Spleen (tissue), 11 donors: Measurements from ENCODE around the gene TBL1X. TPM values are rescaled to one million over a fixed set of nuclear protein-coding genes. Genes with fewer than 3 reads are reported as not detected.

Experiments used
- DNase-seq: peaks from one replicate; pipeline ENCODE4 v3.0.0-alpha.2; 2020
- H3K27ac ChIP-seq, 8 donors: fragments of 200-600 bp; sonication (generic) in 7 of 8; 1 replicate in 4 of 8; 2 replicates in 4 of 8; pipeline versions ENCODE4 v1.5.0 to v1.8.0; 2016 to 2021; ENCODE audit warnings: inconsistent platforms in 4 of 8, mild to moderate bottlenecking in 4 of 8, moderate library complexity in 1 of 8
- H3K27me3 ChIP-seq, 7 donors: fragments of 200-600 bp; sonication (generic) in 6 of 7; replicated peaks in 1 of 7; 1 replicate in 4 of 7; 2 replicates in 3 of 7; pipeline versions ENCODE4 v1.5.0 to v1.8.0; 2016 to 2021; ENCODE audit warnings: inconsistent platforms in 3 of 7, mild to moderate bottlenecking in 1 of 7
- H3K36me3 ChIP-seq, 6 donors: fragments of 200-600 bp; sonication (generic) in 5 of 6; 1 replicate in 4 of 6; 2 replicates in 2 of 6; pipeline versions ENCODE4 v1.5.0 to v1.8.0; 2016 to 2021; ENCODE audit warnings: inconsistent platforms in 2 of 6
- H3K4me1 ChIP-seq, 6 donors: fragments of 200-600 bp; sonication (generic) in 5 of 6; 1 replicate in 3 of 6; 2 replicates in 3 of 6; pipeline versions ENCODE4 v1.5.0 to v1.8.0; 2016 to 2021; ENCODE audit warnings: inconsistent platforms in 3 of 6
- H3K4me3 ChIP-seq, 8 donors: fragments of 200-600 bp; sonication (generic) in 7 of 8; 1 replicate in 4 of 8; 2 replicates in 4 of 8; pipeline versions ENCODE4 v1.5.0 to v1.8.0; 2016 to 2021; ENCODE audit warnings: inconsistent platforms in 4 of 8, mild to moderate bottlenecking in 4 of 8, moderate library complexity in 2 of 8
- H3K9me3 ChIP-seq, 8 donors: fragments of 200-600 bp; sonication (generic) in 7 of 8; 1 replicate in 4 of 8; 2 replicates in 4 of 8; pipeline versions ENCODE4 v1.5.0 to v1.8.0; 2016 to 2021; ENCODE audit warnings: inconsistent platforms in 4 of 8
- CTCF ChIP-seq, 11 experiments: fragments of 200-600 bp in 7 of 11; fragments of 450-650 bp in 4 of 11; sonication (generic) in 4 of 11; IDR thresholded peaks in 8 of 11; conservative IDR thresholded peaks in 3 of 11; 1 replicate in 7 of 11; 2 replicates in 4 of 11; pipeline versions ENCODE4 v1.4.0 to v1.8.0; 2016 to 2021; ENCODE audit warnings: antibody characterized with exemption in 11 of 11, inconsistent platforms in 4 of 11, mild to moderate bottlenecking in 1 of 11
- POLR2A ChIP-seq, 3 donors: fragments of 450-650 bp; IDR thresholded peaks; one replicate each; pipeline ENCODE4 v1.5.1; 2017; ENCODE audit warnings: antibody characterized with exemption in 3 of 3, mild to moderate bottlenecking in 1 of 3
- POLR2AphosphoS5 ChIP-seq, 3 donors: sonication (generic); formaldehyde crosslinking; IDR thresholded peaks; one replicate each; pipeline ENCODE4 v1.5.1; 2017; ENCODE audit warnings: antibody characterized with exemption in 3 of 3
- WGBS, 5 donors: extraction: QIAGEN DNeasy Blood & Tissue Kit in 3 of 5; methylation state at CpG; one replicate each; pipeline versions ENCODE4 v1.1.5 to v1.1.7; 2013 to 2018; 5-methylcytosine and 5-hydroxymethylcytosine counted together
- intact Hi-C: fragments of 100-400 bp; cut with DNase I; formaldehyde crosslinking; loops from one replicate; pipeline ENCODE4 v1.15.0; 2023; ENCODE audit warnings: low total_unique reads
- polyA plus RNA-seq, 3 donors: library from polyadenylated mRNA; stranded (reverse); fragments of 200-250 nt; gene quantifications; one replicate each; pipeline ENCODE4 v1.2.1, GENCODE V29; 2013
- total RNA-seq, 7 donors: library from RNA; depleted of rRNA in 3 of 7; stranded (reverse); fragments of >200 nt in 3 of 7; fragmentation: NEBNext Ultra II Directional in 4 of 7; extraction: Animal tissue kit (Norgen Biotek cat#: 25700) in 4 of 7; gene quantifications; one replicate each; pipeline versions ENCODE4 v1.1.0 to v1.2.1, GENCODE V29; 2016 to 2021
- donor health status: healthy with polysubstance abuse.
- donor health status: DM: no; HTN: no; CAD: no; lungs with moderate emphysema.
- donor health status: DM: no; HTN: no; CAD: no.
- donor health status: Bipolar disorder and iron deficiency.
- donor health status: healthy.
- donor health status: DM: no; HTN: no; CAD: no.
- donor health status: DM: yes; HTN: yes; CAD: no.

Gene TBL1X
- total and polyA plus RNA-seq, 10 donors: 3.0 to 37.2 (median 21.4) TPM

- peaks cover 0 to 87% (median 15%) of the 10 kb centered on the region in 6 donors for H3K36me3 ChIP-seq
- WGBS, 5 donors: 95 to 99% (median 97%) methylated on average over 22 to 24 of the region's 24 CpGs
- no peak overlapping the region for H3K4me3 ChIP-seq
- intact Hi-C loops: no loop called here
- H3K4me1 ChIP-seq: no peaks in the 10 kb centered on the region
- no peak overlapping the region for H3K27ac ChIP-seq
- no peaks in the 10 kb centered on the region for H3K27me3 ChIP-seq
- TF ChIP-seq CTCF (IDR thresholded peaks at IDR 0.05 in 8 of 11, conservative IDR thresholded peaks at IDR 0.05 in 3 of 11) (no peak), POLR2AphosphoS5 (IDR thresholded peaks at IDR 0.05) (no peak), POLR2A (IDR thresholded peaks at IDR 0.05) (no peak)
- DNase-seq: no peak
- no peaks in the 10 kb centered on the region for H3K9me3 ChIP-seq
Measured at GRCh38 chrX:9688833-9689232, 224.0 kb downstream of the TBL1X start.

- H3K36me3 ChIP-seq: peaks cover 0 to 90% (median 15%) of the 10 kb centered on the region in 6 donors
- DNase-seq: no peak
- H3K27ac ChIP-seq: no peak overlapping the region
- H3K27me3 ChIP-seq: no peaks in the 10 kb centered on the region
- TF ChIP-seq POLR2AphosphoS5 (IDR thresholded peaks at IDR 0.05) (no peak), POLR2A (IDR thresholded peaks at IDR 0.05) (no peak), CTCF (IDR thresholded peaks at IDR 0.05 in 8 of 11, conservative IDR thresholded peaks at IDR 0.05 in 3 of 11) (no peak)
- no peak overlapping the region for H3K4me3 ChIP-seq
- H3K9me3 ChIP-seq: no peaks in the 10 kb centered on the region
- no peaks in the 10 kb centered on the region for H3K4me1 ChIP-seq
- WGBS, 5 donors: 89 to 98% (median 96%) methylated on average over 5 of the region's 5 CpGs
- intact Hi-C loops: no loop called here
Measured at GRCh38 chrX:9690046-9690445, 225.2 kb downstream of the TBL1X start.

- Histone ChIP-seq H3K9me3 (no peaks in the 10 kb centered on the region), H3K27me3 (no peaks in the 10 kb centered on the region), H3K27ac (no peak overlapping the region), H3K36me3 (peaks cover 0 to 90% (median 15%) of the 10 kb centered on the region in 6 donors), H3K4me3 (no peak overlapping the region), H3K4me1 (no peaks in the 10 kb centered on the region)
- peak; percentile 30 for DNase-seq
- intact Hi-C loops: no loop called here
- WGBS, 5 donors: 66 to 82% (median 80%) methylated on average over 12 of the region's 12 CpGs
- TF ChIP-seq POLR2AphosphoS5 (IDR thresholded peaks at IDR 0.05): no peak
- TF ChIP-seq CTCF (IDR thresholded peaks at IDR 0.05 in 8 of 11, conservative IDR thresholded peaks at IDR 0.05 in 3 of 11): no peak
- no peak for TF ChIP-seq POLR2A (IDR thresholded peaks at IDR 0.05)
Measured at GRCh38 chrX:9693307-9694001, 228.6 kb downstream of the TBL1X start.

- no peak overlapping the region for H3K27ac ChIP-seq
- H3K4me3 ChIP-seq: no peak overlapping the region
- no peaks in the 10 kb centered on the region for H3K9me3 ChIP-seq
- intact Hi-C loops: no loop called here
- 90 to 98% (median 93%) methylated on average over 9 to 12 of the region's 12 CpGs for WGBS, 5 donors
- H3K36me3 ChIP-seq: peaks cover 0 to 86% (median 1%) of the 10 kb centered on the region in 6 donors
- H3K4me1 ChIP-seq: no peaks in the 10 kb centered on the region
- DNase-seq: no peak
- no peaks in the 10 kb centered on the region for H3K27me3 ChIP-seq
- TF ChIP-seq CTCF (IDR thresholded peaks at IDR 0.05 in 8 of 11, conservative IDR thresholded peaks at IDR 0.05 in 3 of 11) (no peak), POLR2A (IDR thresholded peaks at IDR 0.05) (no peak), POLR2AphosphoS5 (IDR thresholded peaks at IDR 0.05) (no peak)
Measured at GRCh38 chrX:9698576-9698975, 233.7 kb downstream of the TBL1X start.
